H1 (cell line): ENCODE results near the gene TAF15. TPM values are rescaled to one million over a fixed set of nuclear protein-coding genes. Genes with fewer than 3 reads are reported as not detected.

Experiments
- GABPA ChIP-seq: IDR thresholded peaks from 2 replicates; pipeline ENCODE4 v1.6.1; 2011; ENCODE audit warnings: mild to moderate bottlenecking, low read length, moderate library complexity, borderline replicate concordance; ENCODE audit not compliant: insufficient read depth
- TAF7 ChIP-seq: optimal IDR thresholded peaks from 2 replicates; pipeline ENCODE3; 2011; ENCODE audit warnings: low read depth, mild to moderate bottlenecking, inconsistent platforms, low read length, moderate library complexity, borderline replicate concordance
- TBP ChIP-seq: IDR thresholded peaks from 2 replicates; pipeline ENCODE4 v1.6.1; 2011; ENCODE audit warnings: low read depth, low read length, improper control_type of control experiment
- polyA plus RNA-seq, 7 experiments: library from polyadenylated mRNA; depleted of rRNA in 3 of 7; stranded (reverse) in 5 of 7; unstranded in 2 of 7; fragments of >200 nt in 5 of 7; fragments of 200-250 nt in 2 of 7; gene quantifications; 1 replicate in 5 of 7; 2 replicates in 1 of 7; 4 replicates in 1 of 7; pipeline versions ENCODE4 v1.2.1 to v1.2.3, GENCODE V29; 2011 to 2013; ENCODE audit warnings: missing spikeins in 2 of 7, mixed read lengths in 2 of 7
- total RNA-seq: library from RNA; stranded (reverse); fragmentation: NEBNext Ultra II Directional; extraction: Animal tissue kit (Norgen Biotek cat#: 25700); gene quantifications from 2 replicates; pipeline ENCODE4 v1.2.1, GENCODE V29; 2021
- TF ChIP-seq, protein P1 (sequence below): fragments of 300-600 bp; sonication (generic); IDR thresholded peaks from 2 replicates; pipeline ENCODE4 v1.7.1; 2012; ENCODE audit warnings: low read length, moderate library complexity, mild to moderate bottlenecking, inconsistent platforms; ENCODE audit not compliant: insufficient replicate concordance

TAF15 gene
- total and polyA plus RNA-seq, 2 of the 8 experiments (the other 6 are each of a cell fraction or from before 2014, with no cell fraction given), result 80.1 to 338 TPM

GRCh38 chr17:35799942-35800341 lies 9.3 kb upstream of the TAF15 start (continued):
- TF ChIP-seq TBP (no peak), GABPA (no peak), TAF7 (no peak)
- TF ChIP-seq, protein P1, sequence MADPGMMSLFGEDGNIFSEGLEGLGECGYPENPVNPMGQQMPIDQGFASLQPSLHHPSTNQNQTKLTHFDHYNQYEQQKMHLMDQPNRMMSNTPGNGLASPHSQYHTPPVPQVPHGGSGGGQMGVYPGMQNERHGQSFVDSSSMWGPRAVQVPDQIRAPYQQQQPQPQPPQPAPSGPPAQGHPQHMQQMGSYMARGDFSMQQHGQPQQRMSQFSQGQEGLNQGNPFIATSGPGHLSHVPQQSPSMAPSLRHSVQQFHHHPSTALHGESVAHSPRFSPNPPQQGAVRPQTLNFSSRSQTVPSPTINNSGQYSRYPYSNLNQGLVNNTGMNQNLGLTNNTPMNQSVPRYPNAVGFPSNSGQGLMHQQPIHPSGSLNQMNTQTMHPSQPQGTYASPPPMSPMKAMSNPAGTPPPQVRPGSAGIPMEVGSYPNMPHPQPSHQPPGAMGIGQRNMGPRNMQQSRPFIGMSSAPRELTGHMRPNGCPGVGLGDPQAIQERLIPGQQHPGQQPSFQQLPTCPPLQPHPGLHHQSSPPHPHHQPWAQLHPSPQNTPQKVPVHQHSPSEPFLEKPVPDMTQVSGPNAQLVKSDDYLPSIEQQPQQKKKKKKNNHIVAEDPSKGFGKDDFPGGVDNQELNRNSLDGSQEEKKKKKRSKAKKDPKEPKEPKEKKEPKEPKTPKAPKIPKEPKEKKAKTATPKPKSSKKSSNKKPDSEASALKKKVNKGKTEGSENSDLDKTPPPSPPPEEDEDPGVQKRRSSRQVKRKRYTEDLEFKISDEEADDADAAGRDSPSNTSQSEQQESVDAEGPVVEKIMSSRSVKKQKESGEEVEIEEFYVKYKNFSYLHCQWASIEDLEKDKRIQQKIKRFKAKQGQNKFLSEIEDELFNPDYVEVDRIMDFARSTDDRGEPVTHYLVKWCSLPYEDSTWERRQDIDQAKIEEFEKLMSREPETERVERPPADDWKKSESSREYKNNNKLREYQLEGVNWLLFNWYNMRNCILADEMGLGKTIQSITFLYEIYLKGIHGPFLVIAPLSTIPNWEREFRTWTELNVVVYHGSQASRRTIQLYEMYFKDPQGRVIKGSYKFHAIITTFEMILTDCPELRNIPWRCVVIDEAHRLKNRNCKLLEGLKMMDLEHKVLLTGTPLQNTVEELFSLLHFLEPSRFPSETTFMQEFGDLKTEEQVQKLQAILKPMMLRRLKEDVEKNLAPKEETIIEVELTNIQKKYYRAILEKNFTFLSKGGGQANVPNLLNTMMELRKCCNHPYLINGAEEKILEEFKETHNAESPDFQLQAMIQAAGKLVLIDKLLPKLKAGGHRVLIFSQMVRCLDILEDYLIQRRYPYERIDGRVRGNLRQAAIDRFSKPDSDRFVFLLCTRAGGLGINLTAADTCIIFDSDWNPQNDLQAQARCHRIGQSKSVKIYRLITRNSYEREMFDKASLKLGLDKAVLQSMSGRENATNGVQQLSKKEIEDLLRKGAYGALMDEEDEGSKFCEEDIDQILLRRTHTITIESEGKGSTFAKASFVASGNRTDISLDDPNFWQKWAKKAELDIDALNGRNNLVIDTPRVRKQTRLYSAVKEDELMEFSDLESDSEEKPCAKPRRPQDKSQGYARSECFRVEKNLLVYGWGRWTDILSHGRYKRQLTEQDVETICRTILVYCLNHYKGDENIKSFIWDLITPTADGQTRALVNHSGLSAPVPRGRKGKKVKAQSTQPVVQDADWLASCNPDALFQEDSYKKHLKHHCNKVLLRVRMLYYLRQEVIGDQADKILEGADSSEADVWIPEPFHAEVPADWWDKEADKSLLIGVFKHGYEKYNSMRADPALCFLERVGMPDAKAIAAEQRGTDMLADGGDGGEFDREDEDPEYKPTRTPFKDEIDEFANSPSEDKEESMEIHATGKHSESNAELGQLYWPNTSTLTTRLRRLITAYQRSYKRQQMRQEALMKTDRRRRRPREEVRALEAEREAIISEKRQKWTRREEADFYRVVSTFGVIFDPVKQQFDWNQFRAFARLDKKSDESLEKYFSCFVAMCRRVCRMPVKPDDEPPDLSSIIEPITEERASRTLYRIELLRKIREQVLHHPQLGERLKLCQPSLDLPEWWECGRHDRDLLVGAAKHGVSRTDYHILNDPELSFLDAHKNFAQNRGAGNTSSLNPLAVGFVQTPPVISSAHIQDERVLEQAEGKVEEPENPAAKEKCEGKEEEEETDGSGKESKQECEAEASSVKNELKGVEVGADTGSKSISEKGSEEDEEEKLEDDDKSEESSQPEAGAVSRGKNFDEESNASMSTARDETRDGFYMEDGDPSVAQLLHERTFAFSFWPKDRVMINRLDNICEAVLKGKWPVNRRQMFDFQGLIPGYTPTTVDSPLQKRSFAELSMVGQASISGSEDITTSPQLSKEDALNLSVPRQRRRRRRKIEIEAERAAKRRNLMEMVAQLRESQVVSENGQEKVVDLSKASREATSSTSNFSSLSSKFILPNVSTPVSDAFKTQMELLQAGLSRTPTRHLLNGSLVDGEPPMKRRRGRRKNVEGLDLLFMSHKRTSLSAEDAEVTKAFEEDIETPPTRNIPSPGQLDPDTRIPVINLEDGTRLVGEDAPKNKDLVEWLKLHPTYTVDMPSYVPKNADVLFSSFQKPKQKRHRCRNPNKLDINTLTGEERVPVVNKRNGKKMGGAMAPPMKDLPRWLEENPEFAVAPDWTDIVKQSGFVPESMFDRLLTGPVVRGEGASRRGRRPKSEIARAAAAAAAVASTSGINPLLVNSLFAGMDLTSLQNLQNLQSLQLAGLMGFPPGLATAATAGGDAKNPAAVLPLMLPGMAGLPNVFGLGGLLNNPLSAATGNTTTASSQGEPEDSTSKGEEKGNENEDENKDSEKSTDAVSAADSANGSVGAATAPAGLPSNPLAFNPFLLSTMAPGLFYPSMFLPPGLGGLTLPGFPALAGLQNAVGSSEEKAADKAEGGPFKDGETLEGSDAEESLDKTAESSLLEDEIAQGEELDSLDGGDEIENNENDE, result no peak
